H1 (cell line): ENCODE results near the gene POLR2A. TPM values are rescaled to one million over a fixed set of nuclear protein-coding genes. Genes with fewer than 3 reads are reported as not detected.

ENCODE experiments used
- CTCF ChIA-PET: fragments of 300-600 bp; sonication (Branson Sonifier 250); formaldehyde crosslinking; loops from one replicate; lab custom pipeline; 2021; ENCODE audit not compliant: partially characterized antibody; lab: Charles Lee
- POLR2A ChIA-PET: fragments of 300-600 bp; sonication (Branson Sonifier 250); formaldehyde crosslinking; loops from one replicate; lab custom pipeline; 2021; ENCODE audit warnings: inconsistent platforms; ENCODE audit not compliant: partially characterized antibody; lab: Charles Lee
- DNase-seq, 2 experiments: peaks; one replicate each; pipeline versions ENCODE4 v3.0.0 to v3.0.0-alpha.2; 2010 to 2022; ENCODE audit warnings: low spot score in 2 of 2, low read depth in 1 of 2, mixed read lengths in 1 of 2
- FAIRE-seq: peaks from 2 replicates; lab custom pipeline; 2011; peaks lifted over from hg19 to GRCh38; lab: Jason Lieb, UNC
- H2AFZ ChIP-seq: 2 replicates; pipeline ENCODE4 v1.8.1; 2012; ENCODE audit warnings: low read length, inconsistent platforms
- H2AK5ac ChIP-seq: 2 replicates; pipeline ENCODE4 v1.6.1; 2013; ENCODE audit warnings: low read depth, low read length
- H2BK120ac ChIP-seq: replicated peaks from 2 replicates; pipeline ENCODE3; 2013; ENCODE audit warnings: low read depth, low read length, inconsistent platforms
- H2BK12ac ChIP-seq: 2 replicates; pipeline ENCODE4 v1.6.1; 2013; ENCODE audit warnings: low read depth, low read length
- H2BK15ac ChIP-seq: 2 replicates; pipeline ENCODE4 v1.6.1; 2013; ENCODE audit warnings: low read length
- H2BK20ac ChIP-seq: 2 replicates; pipeline ENCODE4 v1.6.1; 2013; ENCODE audit warnings: low read length
- H2BK5ac ChIP-seq: 2 replicates; pipeline ENCODE4 v1.6.1; 2013; ENCODE audit warnings: low read depth, low read length
- H3K14ac ChIP-seq: 2 replicates; pipeline ENCODE4 v1.6.1; 2013; ENCODE audit warnings: inconsistent platforms; ENCODE audit not compliant: insufficient read length
- H3K18ac ChIP-seq: 2 replicates; pipeline ENCODE4 v1.6.1; 2013; ENCODE audit warnings: low read length; ENCODE audit errors: extremely low read depth
- H3K23ac ChIP-seq: 2 replicates; pipeline ENCODE4 v1.6.1; 2013; ENCODE audit warnings: inconsistent platforms; ENCODE audit not compliant: insufficient read length
- H3K23me2 ChIP-seq: 2 replicates; pipeline ENCODE4 v1.6.1; 2013; ENCODE audit warnings: low read depth, low read length
- H3K27ac ChIP-seq: 2 replicates; pipeline ENCODE4 v1.6.1; 2011; ENCODE audit warnings: low read depth, low read length, inconsistent platforms
- H3K27me3 ChIP-seq, 4 experiments: replicated peaks in 1 of 4; 1 replicate in 1 of 4; 2 replicates in 3 of 4; pipeline versions ENCODE4 v1.6.1 to v1.8.1; 2011 to 2013; ENCODE audit warnings: low read length in 3 of 4, mild to moderate bottlenecking in 3 of 4, inconsistent platforms in 2 of 4, mixed read lengths in 2 of 4, moderate library complexity in 1 of 4; ENCODE audit not compliant: control insufficient read depth in 3 of 4, insufficient read depth in 3 of 4; ENCODE audit errors: extremely low read depth in 1 of 4
- H3K36me3 ChIP-seq, 4 experiments: 2 replicates each; pipeline versions ENCODE4 v1.6.1 to v1.8.1; 2011 to 2013; ENCODE audit warnings: mild to moderate bottlenecking in 4 of 4, low read length in 3 of 4, moderate library complexity in 2 of 4, control low read depth in 1 of 4, inconsistent platforms in 1 of 4; ENCODE audit not compliant: insufficient read depth in 4 of 4, control insufficient read depth in 2 of 4
- H3K4ac ChIP-seq: replicated peaks from 2 replicates; pipeline ENCODE3; 2013; ENCODE audit warnings: low read length, low read depth, mixed read lengths, inconsistent platforms; ENCODE audit not compliant: insufficient read length
- H3K4me1 ChIP-seq, 4 experiments: replicated peaks in 1 of 4; 1 replicate in 1 of 4; 2 replicates in 3 of 4; pipeline versions ENCODE4 v1.6.1 to v1.8.1; 2011 to 2013; ENCODE audit warnings: low read length in 3 of 4, inconsistent platforms in 2 of 4, mixed read lengths in 1 of 4; ENCODE audit not compliant: insufficient read depth in 4 of 4, control insufficient read depth in 3 of 4
- H3K4me2 ChIP-seq, 2 experiments: 2 replicates each; pipeline versions ENCODE4 v1.6.1 to v1.8.1; 2011 to 2013; ENCODE audit warnings: low read depth in 2 of 2, low read length in 2 of 2, control low read depth in 1 of 2, inconsistent platforms in 1 of 2, mild to moderate bottlenecking in 1 of 2; ENCODE audit not compliant: insufficient read depth in 1 of 2
- H3K4me3 ChIP-seq, 4 experiments: fragments of 200-600, 300-600 bp in 1 of 4; sonication (generic), shearing (Covaris generic), sonication (Bioruptor Twin) in 1 of 4; 2 replicates each; pipeline versions ENCODE4 v1.5.1 to v1.8.1; 2011 to 2016; ENCODE audit warnings: low read length in 4 of 4, low read depth in 3 of 4, control low read depth in 2 of 4, inconsistent platforms in 2 of 4, mild to moderate bottlenecking in 2 of 4, mixed read lengths in 1 of 4, moderate library complexity in 1 of 4; ENCODE audit not compliant: insufficient read depth in 2 of 4; ENCODE audit errors: extremely low read depth in 1 of 4
- H3K56ac ChIP-seq: replicated peaks from 2 replicates; pipeline ENCODE3; 2013; ENCODE audit warnings: low read depth, mild to moderate bottlenecking, mixed read lengths, low read length, inconsistent platforms; ENCODE audit not compliant: insufficient read length
- H3K79me1 ChIP-seq: 2 replicates; pipeline ENCODE4 v1.6.1; 2013; ENCODE audit warnings: low read depth, low read length, control low read depth
- H3K79me2 ChIP-seq, 2 experiments: 2 replicates each; pipeline versions ENCODE4 v1.6.1 to v1.8.1; 2012 to 2013; ENCODE audit warnings: low read length in 2 of 2, mild to moderate bottlenecking in 2 of 2, inconsistent platforms in 1 of 2; ENCODE audit not compliant: insufficient read depth in 2 of 2, control insufficient read depth in 1 of 2
- H3K9ac ChIP-seq, 4 experiments: replicated peaks in 1 of 4; 1 replicate in 1 of 4; 2 replicates in 3 of 4; pipeline versions ENCODE4 v1.6.1 to v1.8.1; 2011 to 2013; ENCODE audit warnings: low read depth in 3 of 4, low read length in 3 of 4, control low read depth in 2 of 4, mild to moderate bottlenecking in 2 of 4, moderate library complexity in 2 of 4, inconsistent platforms in 1 of 4; ENCODE audit errors: extremely low read depth in 1 of 4
- H3K9me3 ChIP-seq, 2 experiments: 2 replicates each; pipeline versions ENCODE4 v1.6.1 to v1.8.1; 2012 to 2013; ENCODE audit warnings: mild to moderate bottlenecking in 2 of 2, moderate library complexity in 2 of 2, control low read depth in 1 of 2, inconsistent platforms in 1 of 2, low read depth in 1 of 2, low read length in 1 of 2, mixed read lengths in 1 of 2; ENCODE audit not compliant: insufficient read depth in 2 of 2
- H4K20me1 ChIP-seq, 2 experiments: replicated peaks in 1 of 2; 2 replicates each; pipeline versions ENCODE3 to v1.8.1; 2011 to 2013; ENCODE audit warnings: inconsistent platforms in 2 of 2, low read length in 2 of 2, mild to moderate bottlenecking in 1 of 2; ENCODE audit not compliant: insufficient read depth in 2 of 2, control insufficient read depth in 1 of 2
- H4K5ac ChIP-seq: 2 replicates; pipeline ENCODE4 v1.6.1; 2013; ENCODE audit warnings: low read length, low read depth, mixed read lengths, inconsistent platforms; ENCODE audit not compliant: insufficient read length
- H4K8ac ChIP-seq: 2 replicates; pipeline ENCODE4 v1.8.0; 2013; ENCODE audit warnings: mild to moderate bottlenecking, moderate library complexity, low read length, inconsistent platforms; ENCODE audit not compliant: insufficient read depth; ENCODE audit errors: extremely low read depth
- H4K91ac ChIP-seq: replicated peaks from 2 replicates; pipeline ENCODE3; 2013; ENCODE audit warnings: low read length, mixed read lengths, inconsistent platforms; ENCODE audit not compliant: insufficient read length
- PHF8 ChIP-seq: fragments of 200-600 bp; sonication (generic); conservative IDR thresholded peaks from 2 replicates; pipeline ENCODE4 v1.7.1; 2012; ENCODE audit warnings: low read depth, mild to moderate bottlenecking, inconsistent platforms, low read length, moderate library complexity
- POU5F1 ChIP-seq: IDR thresholded peaks from 2 replicates; pipeline ENCODE4 v1.6.1; 2011; ENCODE audit warnings: low read depth, mild to moderate bottlenecking, low read length, moderate library complexity
- SIX5 ChIP-seq: IDR thresholded peaks from 2 replicates; pipeline ENCODE4 v1.6.1; 2011; ENCODE audit warnings: mild to moderate bottlenecking, low read depth, low read length
- SP4 ChIP-seq: IDR thresholded peaks from 2 replicates; pipeline ENCODE4 v1.6.1; 2012; ENCODE audit warnings: low read length, inconsistent platforms
- WGBS, 2 experiments: shearing (Covaris generic) in 1 of 2; methylation state at CpG; one replicate each; pipeline versions ENCODE4 v1.1.6 to v1.1.7; 2013 to 2015; ENCODE audit warnings: low lambda C conversion rate in 2 of 2, mixed read lengths in 2 of 2, inconsistent platforms in 1 of 2, low coverage in 1 of 2, missing lambda C conversion rate in 1 of 2; ENCODE audit not compliant: insufficient replicate concordance in 2 of 2, insufficient coverage in 1 of 2, insufficient read length in 1 of 2; ENCODE audit errors: extremely low coverage in 1 of 2, missing lambda C conversion rate in 1 of 2; 5-methylcytosine and 5-hydroxymethylcytosine counted together
- polyA plus RNA-seq, 7 experiments: library from polyadenylated mRNA; depleted of rRNA in 3 of 7; stranded (reverse) in 5 of 7; unstranded in 2 of 7; fragments of >200 nt in 5 of 7; fragments of 200-250 nt in 2 of 7; gene quantifications; 1 replicate in 5 of 7; 2 replicates in 1 of 7; 4 replicates in 1 of 7; pipeline versions ENCODE4 v1.2.1 to v1.2.3, GENCODE V29; 2011 to 2013; ENCODE audit warnings: missing spikeins in 2 of 7, mixed read lengths in 2 of 7
- total RNA-seq: library from RNA; stranded (reverse); fragmentation: NEBNext Ultra II Directional; extraction: Animal tissue kit (Norgen Biotek cat#: 25700); gene quantifications from 2 replicates; pipeline ENCODE4 v1.2.1, GENCODE V29; 2021
- TF ChIP-seq, protein P1 (sequence below): IDR thresholded peaks from 2 replicates; pipeline ENCODE4 v1.6.1; 2012; ENCODE audit warnings: low read length, inconsistent platforms

Gene POLR2A
- total and polyA plus RNA-seq, 2 of the 8 experiments (the other 6 are each of a cell fraction or from before 2014, with no cell fraction given): 26.8 to 150 TPM

DNA sequence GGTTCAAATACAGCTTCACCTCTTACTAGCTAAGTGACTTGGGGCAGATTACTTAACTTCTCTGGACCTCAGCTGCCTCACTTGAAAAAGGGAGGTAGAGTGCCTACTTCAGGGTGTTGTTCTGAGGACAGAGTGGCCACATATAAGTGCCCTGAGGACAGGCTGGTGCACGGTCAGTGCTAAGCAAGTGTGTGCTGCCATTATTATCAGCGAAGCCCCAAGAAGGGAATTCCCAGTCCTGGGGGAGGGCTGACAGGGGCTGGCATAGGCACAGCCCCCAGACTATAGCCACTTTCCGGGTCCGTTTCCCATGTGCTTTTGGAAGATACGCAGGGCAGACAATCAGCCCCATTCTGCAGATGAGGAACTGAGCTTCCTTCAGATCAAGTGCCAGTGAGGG lies 7.2 kb upstream of the POLR2A start:
- H3K36me3 ChIP-seq: no peaks in the 10 kb centered on the region
- no peak overlapping the region for H3K23ac ChIP-seq
- H3K4me2 ChIP-seq: peak overlapping the region in 1 of 2 experiments; percentile 97; a peak in 1 of 4 replicates
- peaks cover 12% of the 10 kb centered on the region for H3K79me1 ChIP-seq
- H4K91ac ChIP-seq: no peak overlapping the region
- no peak overlapping the region for H3K27ac ChIP-seq
- H2AK5ac ChIP-seq: peak overlapping the region; percentile 1; the same call in 1 of the 2 replicates
- no peak overlapping the region for H3K56ac ChIP-seq
- no peak overlapping the region for H3K4me3 ChIP-seq
- DNase-seq (no peak), FAIRE-seq (no peak)
- no peak overlapping the region for H3K4ac ChIP-seq
- peaks cover 0 to 31% of the 10 kb centered on the region in 2 experiments; a peak in 2 of 4 replicates for H3K79me2 ChIP-seq
- H3K27me3 ChIP-seq: no peaks in the 10 kb centered on the region; a peak in 1 of 7 replicates
- peaks cover 2 to 20% (median 16%) of the 10 kb centered on the region in 4 experiments for H3K4me1 ChIP-seq
- H3K23me2 ChIP-seq: peaks cover 11% of the 10 kb centered on the region
- no peak overlapping the region for H4K8ac ChIP-seq
- H3K9me3 ChIP-seq: no peaks in the 10 kb centered on the region
- ChIA-PET CTCF (interaction anchor here (0.7 to 3.3 kb wide), 9 partner anchors 8 to 126 kb away, joined by 3 to 17 read pairs (median 4); partner anchors contain the start of gene TMEM102), POLR2A (interaction anchor here (0.9 to 14.3 kb wide), 11 partner anchors 9 to 117 kb away, joined by 3 to 339 read pairs (median 4); partner anchors contain the start of genes CHRNB1, FGF11, NLGN2 and POLR2A)
- H2BK20ac ChIP-seq: no peak overlapping the region
- H3K9ac ChIP-seq: peak overlapping the region in 1 of 4 experiments; percentile 4; a peak in 1 of 7 replicates
- H2BK15ac ChIP-seq: peak overlapping the region; percentile 63; the same call in 1 of the 2 replicates
- 0 out of 2 replicates have a peak overlapping the region, but pooled peaks have one; percentile 66 for H2BK5ac ChIP-seq
- TF ChIP-seq SIX5 (no peak), SP4 (no peak), POU5F1 (no peak), PHF8 (no peak)
- TF ChIP-seq, protein P1, sequence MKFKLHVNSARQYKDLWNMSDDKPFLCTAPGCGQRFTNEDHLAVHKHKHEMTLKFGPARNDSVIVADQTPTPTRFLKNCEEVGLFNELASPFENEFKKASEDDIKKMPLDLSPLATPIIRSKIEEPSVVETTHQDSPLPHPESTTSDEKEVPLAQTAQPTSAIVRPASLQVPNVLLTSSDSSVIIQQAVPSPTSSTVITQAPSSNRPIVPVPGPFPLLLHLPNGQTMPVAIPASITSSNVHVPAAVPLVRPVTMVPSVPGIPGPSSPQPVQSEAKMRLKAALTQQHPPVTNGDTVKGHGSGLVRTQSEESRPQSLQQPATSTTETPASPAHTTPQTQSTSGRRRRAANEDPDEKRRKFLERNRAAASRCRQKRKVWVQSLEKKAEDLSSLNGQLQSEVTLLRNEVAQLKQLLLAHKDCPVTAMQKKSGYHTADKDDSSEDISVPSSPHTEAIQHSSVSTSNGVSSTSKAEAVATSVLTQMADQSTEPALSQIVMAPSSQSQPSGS: no peak
- 98% methylated on average over 5 of the region's 5 CpGs; no CpG with 5 or more reads in 1 of the 2 experiments for WGBS, 2 experiments
- H2AFZ ChIP-seq: no peak overlapping the region
- no peak overlapping the region for H3K14ac ChIP-seq
- no peak overlapping the region for H2BK120ac ChIP-seq
- H3K18ac ChIP-seq: no peak overlapping the region
- H4K20me1 ChIP-seq: peaks cover 0 to 5% of the 10 kb centered on the region in 2 experiments
- H2BK12ac ChIP-seq: no peak overlapping the region
- H4K5ac ChIP-seq: no peak overlapping the region
